K562 (cell line): ENCODE data around the gene MYO7A.

ENCODE experiments used
- AFF4 ChIP-seq: sonication (generic); formaldehyde crosslinking; IDR thresholded peaks from 2 replicates; pipeline ENCODE4 v1.8.0; 2023; ENCODE audit warnings: mild to moderate bottlenecking, missing genetic modification reagents
- POU5F1 ChIP-seq: fragments of 150-350 bp; IDR thresholded peaks from 2 replicates; pipeline ENCODE4 v1.6.1; 2014; ENCODE audit warnings: borderline replicate concordance, low read length, low read depth, mild to moderate bottlenecking; ENCODE audit not compliant: partially characterized antibody

DNA sequence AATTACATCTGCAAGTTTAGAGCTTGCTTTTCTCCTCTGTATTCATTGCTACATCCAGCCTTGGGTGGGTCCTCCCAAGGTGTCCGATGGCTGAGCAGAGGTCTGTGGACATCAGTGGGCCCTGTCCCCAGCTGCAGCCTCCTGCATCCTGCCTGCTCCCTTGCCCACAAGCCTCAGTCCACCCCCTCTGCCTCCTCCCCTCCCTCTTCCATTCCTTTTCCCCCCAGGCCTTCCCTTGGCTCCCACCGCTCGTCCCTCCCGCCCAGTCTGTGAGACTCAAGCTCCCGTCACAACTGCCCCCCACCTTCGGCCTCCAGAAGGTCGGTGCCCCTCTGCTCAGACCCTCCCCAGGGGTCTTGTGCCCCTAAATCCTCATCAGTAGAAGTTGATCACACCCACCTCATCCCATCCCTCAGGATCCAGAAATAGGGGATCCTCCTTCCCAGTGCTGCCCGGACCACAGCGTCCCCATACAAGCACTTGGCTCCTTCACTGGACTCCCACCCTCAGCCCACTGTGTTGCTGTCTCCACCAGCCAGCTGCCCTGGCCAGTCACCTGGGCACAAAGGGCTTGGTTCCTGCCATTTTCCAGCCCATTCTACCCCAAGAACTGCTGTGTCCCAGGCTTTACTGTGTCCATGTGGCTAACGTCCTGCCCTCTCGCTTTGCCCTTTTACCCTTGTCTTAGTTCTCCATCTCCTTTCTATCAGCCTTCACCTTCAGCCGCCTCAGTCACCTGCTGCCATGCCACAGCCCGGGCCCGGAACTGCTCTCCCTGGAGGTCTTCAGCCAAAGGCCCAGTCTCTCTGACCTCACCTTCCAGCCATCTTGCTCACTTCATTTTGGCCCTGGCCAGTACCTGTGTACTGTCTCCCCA is 27.6 kb upstream of the MYO7A start:
- TF ChIP-seq POU5F1 = no peak
- TF ChIP-seq AFF4 (CRISPR knock-in tag) = no peak
